Measurements from ENCODE around the gene PHF20.

GRCh38 chr20:35724321-35725230 is 47.2 kb upstream of the PHF20 start:
- TF ChIP-seq JUN (IDR thresholded peaks at IDR 0.05; ENCODE audit: borderline replicate concordance, insufficient read depth, insufficient read length, low read depth) (no peak), POLR2A (IDR thresholded peaks at IDR 0.05; ENCODE audit: low read depth, low read length) (no peak), EZH2 (IDR thresholded peaks at IDR 0.05; ENCODE audit: borderline replicate concordance, low read depth, low read length, severe bottlenecking) (no peak), FOS (IDR thresholded peaks at IDR 0.05; ENCODE audit: borderline replicate concordance, insufficient read depth, low read length) (no peak)
- TF ChIP-seq, protein P1, sequence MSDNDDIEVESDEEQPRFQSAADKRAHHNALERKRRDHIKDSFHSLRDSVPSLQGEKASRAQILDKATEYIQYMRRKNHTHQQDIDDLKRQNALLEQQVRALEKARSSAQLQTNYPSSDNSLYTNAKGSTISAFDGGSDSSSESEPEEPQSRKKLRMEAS (IDR thresholded peaks at IDR 0.05; ENCODE audit: insufficient read depth, insufficient read length), result no peak
